NCI-H2227 (cell line): ENCODE results near the gene DIP2C.
"Not testable (repeated sequence)": the region's sequence is repeated elsewhere in the genome, so short reads cannot be mapped to it uniquely, and the experiment has no call there.

ENCODE experiments used
- DNase-seq: peaks from one replicate; lab custom pipeline; 2025; ENCODE audit not compliant: unreplicated experiment; lab: John Stamatoyannopoulos, UW

Gene DIP2C

GRCh38 chr10:396535-397220 is 292.8 kb downstream of the DIP2C start:
- DNase-seq: no peak

GRCh38 chr10:396107-396506 is 293.4 kb downstream of the DIP2C start:
- no peak for DNase-seq

GRCh38 chr10:395665-396064 is 293.8 kb downstream of the DIP2C start:
- DNase-seq: no peak

GRCh38 chr10:394439-395101 is 294.9 kb downstream of the DIP2C start:
- DNase-seq: not testable (repeated sequence)

GRCh38 chr10:393787-394438 is 295.6 kb downstream of the DIP2C start:
- DNase-seq: no peak

- DNase-seq: no peak
These were observed 296.2 kb downstream of the DIP2C start for GRCh38 chr10:393106-393745.

- no peak for DNase-seq
These were observed 296.8 kb downstream of the DIP2C start for GRCh38 chr10:392705-393037.

GRCh38 chr10:391847-392704 is 297.4 kb downstream of the DIP2C start:
- DNase-seq: no peak

GRCh38 chr10:391305-391704 is 298.2 kb downstream of the DIP2C start:
- peak; percentile 17 for DNase-seq

- DNase-seq: no peak
These were observed 298.9 kb downstream of the DIP2C start for GRCh38 chr10:390449-391100.

GRCh38 chr10:389836-390448 is 299.5 kb downstream of the DIP2C start:
- no peak for DNase-seq

GRCh38 chr10:389261-389790 is 300.1 kb downstream of the DIP2C start:
- DNase-seq: no peak

GRCh38 chr10:388661-389045 is 300.8 kb downstream of the DIP2C start:
- no peak for DNase-seq

GRCh38 chr10:387909-388660 is 301.4 kb downstream of the DIP2C start:
- DNase-seq: no peak

- DNase-seq: no peak
These were observed 301.9 kb downstream of the DIP2C start for GRCh38 chr10:387593-387891.

GRCh38 chr10:386771-387592 is 302.5 kb downstream of the DIP2C start:
- DNase-seq: no peak

- no peak for DNase-seq
These were observed 303.7 kb downstream of the DIP2C start for GRCh38 chr10:385571-386300.
